NCI-H146 (cell line): ENCODE measurements around the gene TP53.

ENCODE experiments used
- DNase-seq: peaks from one replicate; lab custom pipeline; 2025; lab: John Stamatoyannopoulos, UW

Gene TP53

GRCh38 chr17:7706631-7707354 is 19.5 kb upstream of the TP53 start:
- no peak for DNase-seq

- peak; percentile 32 for DNase-seq
Measured at GRCh38 chr17:7705269-7706255, 18.3 kb upstream of the TP53 start.

GRCh38 chr17:7704601-7705268 is 17.4 kb upstream of the TP53 start, which contains the start of gene EFNB3:
Gene EFNB3 (plus strand): TSS chr17:7705202. CDS start chr17:7705599, 397 bp downstream.
- peak; percentile 63 for DNase-seq

DNA sequence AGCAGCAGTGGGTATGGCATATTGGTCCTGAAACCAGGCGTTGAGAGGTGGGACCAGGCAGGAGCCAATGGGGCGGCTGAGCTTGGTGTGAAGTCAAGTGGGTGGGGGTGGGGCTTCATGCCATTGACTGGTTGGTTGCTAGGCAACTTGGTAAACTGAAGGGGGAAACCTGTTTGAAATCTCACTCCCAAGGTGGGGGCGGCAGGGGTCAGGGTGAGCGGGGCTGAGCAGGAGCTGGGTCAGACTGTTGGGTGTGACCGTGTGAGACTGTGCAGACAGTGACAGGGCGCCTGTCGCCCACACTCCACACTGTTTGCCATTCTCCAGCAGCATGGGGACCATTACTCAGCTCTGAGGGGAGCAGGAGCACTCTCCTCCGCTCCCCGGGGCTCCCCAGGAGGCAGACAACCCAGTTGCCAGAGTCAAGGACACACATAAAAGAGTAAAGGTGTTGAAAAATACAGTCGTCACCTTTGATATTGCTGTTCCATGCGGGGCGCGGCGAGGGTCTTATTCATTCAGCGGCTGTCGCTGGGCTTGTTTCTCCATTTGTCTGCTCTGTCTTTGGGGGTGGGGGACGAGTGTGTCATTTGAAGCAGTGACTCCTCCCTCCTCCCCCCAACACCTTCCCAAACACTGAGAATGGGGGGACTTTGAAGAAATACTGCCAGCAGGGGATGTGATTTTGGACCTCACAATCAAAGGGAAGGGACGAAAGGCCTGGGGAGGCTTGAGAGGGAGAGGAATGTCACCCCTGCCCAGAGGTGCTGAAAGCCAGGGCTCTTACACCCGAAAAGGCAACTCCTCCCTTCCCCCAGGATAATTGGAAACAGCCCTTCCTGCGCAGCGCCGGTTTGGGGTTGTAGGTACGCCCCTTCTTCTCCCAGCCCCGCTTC is 16.5 kb upstream of the TP53 start:
- DNase-seq, result peak; percentile 40

GRCh38 chr17:7702776-7703175 is 15.5 kb upstream of the TP53 start:
- no peak for DNase-seq

DNA sequence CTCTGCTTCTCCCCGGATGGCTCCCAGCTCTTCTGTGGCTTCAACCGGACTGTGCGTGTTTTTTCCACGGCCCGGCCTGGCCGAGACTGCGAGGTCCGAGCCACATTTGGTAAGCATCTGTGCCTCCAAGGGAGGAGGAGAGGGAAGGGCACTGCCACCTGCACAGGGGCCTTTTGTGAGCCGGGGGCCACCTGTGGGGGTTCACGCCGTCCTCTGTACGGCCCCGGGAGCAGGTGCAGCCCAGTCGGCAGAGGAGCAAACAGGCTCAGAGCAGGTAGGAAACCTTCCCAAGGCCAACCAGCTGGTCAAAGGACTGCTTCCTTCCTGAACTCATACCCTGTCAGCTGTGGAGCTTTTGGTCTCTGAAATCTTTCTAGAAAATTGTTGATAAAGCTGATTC is 14.4 kb upstream of the TP53 start:
- no peak for DNase-seq

GRCh38 chr17:7700510-7700909 is 13.2 kb upstream of the TP53 start:
- DNase-seq, result no peak

DNA sequence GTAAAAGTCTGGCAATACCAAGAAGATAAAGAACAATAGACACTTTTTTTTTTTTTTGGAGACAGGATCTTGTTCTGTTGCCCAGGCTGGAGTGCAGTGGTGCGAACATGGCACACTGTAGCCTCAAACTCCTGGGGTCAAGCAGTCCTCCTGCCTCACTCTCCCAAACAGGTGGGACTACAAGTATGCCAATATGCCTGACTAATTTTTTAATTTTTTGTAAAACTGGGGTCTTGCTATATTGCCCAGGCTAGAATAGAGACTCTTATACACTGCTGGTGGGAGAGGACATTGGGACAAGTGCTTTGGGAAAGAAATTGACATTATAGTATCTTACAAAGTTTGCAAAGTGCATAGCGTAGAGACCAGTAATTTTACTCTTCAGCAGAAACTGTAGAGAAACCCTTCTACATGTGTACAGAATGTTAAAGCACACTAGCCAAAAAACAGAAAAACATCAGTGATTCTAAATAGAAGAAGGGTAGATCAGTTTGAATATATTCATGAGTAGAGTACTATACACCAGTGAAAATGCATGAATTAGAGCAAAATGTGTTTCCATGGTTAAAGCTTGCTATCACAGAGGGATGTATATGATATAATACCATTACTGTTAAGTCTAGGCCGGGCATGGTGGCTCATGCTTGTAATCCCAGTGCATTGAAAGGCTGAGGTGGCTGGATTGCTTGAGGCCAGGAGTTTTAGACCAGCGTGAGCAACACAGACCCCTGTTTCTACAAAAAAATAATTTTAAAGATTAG is 10.7 kb upstream of the TP53 start:
- DNase-seq, result no peak

DNA sequence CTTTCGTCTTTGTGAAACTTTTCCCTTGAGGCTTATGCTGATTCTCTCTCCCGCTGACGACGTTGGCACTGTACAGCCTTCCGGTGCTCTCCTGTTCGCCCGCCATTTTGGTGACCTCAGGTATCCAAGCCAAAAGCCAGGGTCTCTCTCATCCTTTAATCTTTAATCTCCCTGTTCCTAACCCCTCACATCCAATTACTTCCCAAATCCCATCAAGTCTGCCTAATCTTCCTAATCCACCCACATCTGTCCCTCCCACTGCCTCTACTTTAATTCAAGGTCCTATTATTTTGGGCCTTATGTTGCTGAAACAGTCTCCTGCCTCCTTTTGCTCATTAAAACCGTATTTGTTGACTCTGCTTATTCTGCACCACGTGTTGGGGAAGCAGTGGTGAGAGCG is 8.3 kb upstream of the TP53 start:
- DNase-seq, result no peak

DNA sequence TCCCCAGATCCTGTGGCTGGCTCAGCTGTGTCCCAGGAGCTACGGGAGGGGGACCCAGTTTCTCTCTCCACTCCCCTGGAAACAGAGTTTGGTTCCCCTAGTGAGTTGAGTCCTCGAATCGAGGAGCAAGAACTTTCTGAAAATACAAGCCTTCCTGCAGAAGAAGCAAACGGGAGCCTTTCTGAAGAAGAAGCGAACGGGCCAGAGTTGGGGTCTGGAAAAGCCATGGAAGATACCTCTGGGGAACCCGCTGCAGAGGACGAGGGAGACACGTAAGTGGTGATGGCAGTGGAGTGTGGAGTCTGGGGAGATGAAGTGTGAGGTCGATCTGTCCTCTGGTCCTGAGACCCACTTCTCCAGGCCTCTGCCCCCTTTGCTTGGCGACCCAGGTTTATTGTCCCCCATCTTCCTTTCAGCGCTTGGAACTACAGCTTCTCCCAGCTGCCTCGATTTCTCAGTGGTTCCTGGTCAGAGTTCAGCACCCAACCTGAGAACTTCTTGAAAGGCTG is 1.6 kb upstream of the TP53 start:
- DNase-seq, result no peak

DNA sequence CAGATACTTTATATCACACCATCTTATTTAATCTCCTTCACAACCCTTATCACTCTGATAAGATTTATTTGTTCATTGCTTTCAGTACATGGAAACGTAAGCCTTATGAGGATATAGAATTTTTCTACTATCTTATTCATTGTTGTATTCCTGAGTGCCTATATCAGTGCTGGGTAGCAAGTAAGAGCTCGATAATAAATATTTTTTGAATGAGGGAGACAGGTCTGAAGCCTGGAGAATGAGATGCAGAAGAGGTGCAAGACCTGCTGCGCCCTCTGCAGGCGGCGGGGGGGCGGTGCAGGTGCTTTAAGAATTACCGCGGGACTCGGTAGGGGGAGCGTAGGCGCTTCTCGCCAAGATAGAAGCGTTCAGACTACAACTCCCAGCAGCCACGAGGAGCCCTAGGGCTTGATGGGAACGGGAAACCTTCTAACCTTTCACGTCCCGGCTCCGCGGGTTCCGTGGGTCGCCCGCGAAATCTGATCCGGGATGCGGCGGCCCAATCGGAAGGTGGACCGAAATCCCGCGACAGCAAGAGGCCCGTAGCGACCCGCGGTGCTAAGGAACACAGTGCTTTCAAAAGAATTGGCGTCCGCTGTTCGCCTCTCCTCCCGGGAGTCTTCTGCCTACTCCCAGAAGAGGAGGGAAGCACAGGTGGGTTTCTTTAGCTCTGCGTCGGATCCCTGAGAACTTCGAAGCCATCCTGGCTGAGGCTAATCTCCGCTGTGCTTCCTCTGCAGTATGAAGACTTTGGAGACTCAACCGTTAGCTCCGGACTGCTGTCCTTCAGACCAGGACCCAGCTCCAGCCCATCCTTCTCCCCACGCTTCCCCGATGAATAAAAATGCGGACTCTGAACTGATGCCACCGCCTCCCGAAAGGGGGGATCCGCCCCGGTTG is 868 bp upstream of the TP53 start, which contains the start of gene WRAP53:
TSS of gene WRAP53 (plus strand) at position 570 of the 900 bp plus-strand sequence. CDS start at position 742, 172 bp downstream.
- peak; percentile 96 for DNase-seq

DNA sequence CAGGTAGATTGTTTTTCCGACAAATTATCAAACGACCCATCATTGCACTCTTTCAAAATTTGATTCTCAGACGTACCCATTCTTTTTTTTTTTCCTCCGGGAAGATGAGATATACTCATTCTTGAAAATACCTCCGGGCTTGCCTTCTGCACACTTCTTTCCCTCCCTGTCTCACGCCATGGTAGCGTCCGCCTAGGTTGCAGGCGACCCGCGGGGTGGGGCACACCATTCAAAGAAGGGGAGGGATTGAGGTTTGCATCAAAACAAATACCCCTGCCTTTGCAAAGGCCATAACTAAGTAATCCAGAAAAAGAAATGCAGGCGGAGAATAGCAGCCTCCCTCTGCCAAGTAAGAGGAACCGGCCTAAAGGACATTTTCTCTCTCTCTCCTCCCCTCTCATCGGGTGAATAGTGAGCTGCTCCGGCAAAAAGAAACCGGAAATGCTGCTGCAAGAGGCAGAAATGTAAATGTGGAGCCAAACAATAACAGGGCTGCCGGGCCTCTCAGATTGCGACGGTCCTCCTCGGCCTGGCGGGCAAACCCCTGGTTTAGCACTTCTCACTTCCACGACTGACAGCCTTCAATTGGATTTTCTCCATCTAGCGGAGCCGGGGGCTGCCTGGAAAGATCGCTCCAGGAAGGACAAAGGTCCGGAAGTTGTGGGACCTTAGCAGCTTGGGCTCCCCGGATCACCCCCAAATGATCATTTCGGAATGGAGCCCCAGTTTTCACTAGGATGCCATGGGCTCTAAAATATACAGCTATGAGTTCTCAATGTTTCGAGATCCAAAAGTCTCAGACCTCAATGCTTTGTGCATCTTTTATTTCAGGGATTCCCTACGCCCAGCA is 843 bp downstream of the TP53 start:
- DNase-seq, result peak; percentile 87

- DNase-seq, result peak; percentile 91
Measured at GRCh38 chr17:7685533-7686221, 1.6 kb downstream of the TP53 start.

GRCh38 chr17:7684851-7685532 is 2.3 kb downstream of the TP53 start:
- no peak for DNase-seq

- no peak for DNase-seq
Measured at GRCh38 chr17:7677388-7678067, 9.8 kb downstream of the TP53 start.

DNA sequence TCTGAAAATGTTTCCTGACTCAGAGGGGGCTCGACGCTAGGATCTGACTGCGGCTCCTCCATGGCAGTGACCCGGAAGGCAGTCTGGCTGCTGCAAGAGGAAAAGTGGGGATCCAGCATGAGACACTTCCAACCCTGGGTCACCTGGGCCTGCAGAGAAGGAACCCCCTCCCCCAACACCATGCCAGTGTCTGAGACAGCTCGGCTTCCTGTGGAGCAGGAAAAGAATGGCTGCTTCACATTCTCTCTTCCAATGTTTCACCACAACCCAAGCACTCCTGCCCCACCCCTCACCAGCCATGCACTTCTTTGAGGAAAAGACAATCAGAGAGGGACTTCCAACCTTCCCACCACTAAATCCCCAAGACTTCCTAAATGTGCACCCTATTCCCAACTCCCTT is 10.8 kb downstream of the TP53 start:
- DNase-seq, result no peak
